Esophagus muscularis mucosa (tissue), 4 donors: ENCODE data around the gene BFSP1. TPM values are rescaled to one million over a fixed set of nuclear protein-coding genes. Genes with fewer than 3 reads are reported as not detected.

Experiments
- DNase-seq: peaks from one replicate; pipeline ENCODE4 v3.0.0-alpha.2; 2017; ENCODE audit errors: extremely low spot score
- H3K27ac ChIP-seq, 4 donors: fragments of 200-600 bp; sonication (generic); replicated peaks in 1 of 4; 1 replicate in 3 of 4; 2 replicates in 1 of 4; pipeline ENCODE4 v1.5.1; 2016 to 2019; ENCODE audit warnings: mild to moderate bottlenecking in 1 of 4
- H3K27me3 ChIP-seq, 4 donors: fragments of 200-600 bp; sonication (generic); one replicate each; pipeline versions ENCODE4 v1.5.1 to v1.6.0; 2016 to 2019
- H3K36me3 ChIP-seq, 4 donors: fragments of 200-600 bp; sonication (generic); one replicate each; pipeline ENCODE4 v1.5.1; 2016 to 2019
- H3K4me1 ChIP-seq, 4 donors: fragments of 200-600 bp; sonication (generic); one replicate each; pipeline ENCODE4 v1.5.1; 2016 to 2019
- H3K4me3 ChIP-seq, 4 donors: fragments of 200-600 bp; sonication (generic); 1 replicate in 2 of 4; 2 replicates in 2 of 4; pipeline ENCODE4 v1.5.1; 2016 to 2019; ENCODE audit warnings: mild to moderate bottlenecking in 4 of 4, moderate library complexity in 1 of 4
- H3K9me3 ChIP-seq, 4 donors: fragments of 200-600 bp; sonication (generic); 1 replicate in 3 of 4; 2 replicates in 1 of 4; pipeline ENCODE4 v1.5.1; 2016 to 2019
- EP300 ChIP-seq: sonication (generic); formaldehyde crosslinking; IDR thresholded peaks from one replicate; pipeline ENCODE4 v1.6.1; 2017; ENCODE audit warnings: antibody characterized with exemption
- POLR2A ChIP-seq: fragments of 450-650 bp; IDR thresholded peaks from one replicate; pipeline ENCODE4 v1.6.1; 2017; ENCODE audit warnings: antibody characterized with exemption, moderate library complexity, mild to moderate bottlenecking, low read depth
- POLR2AphosphoS5 ChIP-seq, 2 donors: sonication (generic); formaldehyde crosslinking; IDR thresholded peaks; one replicate each; pipeline ENCODE4 v1.6.1; 2017; ENCODE audit warnings: antibody characterized with exemption in 2 of 2
- WGBS: methylation state at CpG from one replicate; pipeline ENCODE4 v1.1.5; 2018; 5-methylcytosine and 5-hydroxymethylcytosine counted together
- intact Hi-C: fragments of 100-400 bp; cut with DNase I; formaldehyde crosslinking; loops from one replicate; pipeline ENCODE4 v1.15.1; 2023
- total RNA-seq, 4 donors: library from RNA; depleted of rRNA; stranded (reverse); fragments of >200 nt; gene quantifications; one replicate each; pipeline versions ENCODE4 v1.1.0 to v1.2.1, GENCODE V29; 2016
- TF ChIP-seq, protein P1 (sequence below), 3 experiments: fragments of 200-600 bp in 2 of 3; fragments of 450-650 bp in 1 of 3; sonication (generic) in 2 of 3; IDR thresholded peaks; one replicate each; pipeline ENCODE4 v1.5.1; 2017 to 2019; ENCODE audit warnings: antibody characterized with exemption in 3 of 3, mild to moderate bottlenecking in 2 of 3, moderate library complexity in 1 of 3

The BFSP1 gene
- total RNA-seq, 4 donors from 2014 or later: 2.7 to 7.3 (median 6.4) TPM

- peaks cover 43 to 92% (median 89%) of the 10 kb centered on the region in 4 donors for H3K4me1 ChIP-seq
- H3K27me3 ChIP-seq: no peaks in the 10 kb centered on the region
These were observed 27.7 kb upstream of the BFSP1 start for GRCh38 chr20:17558941-17559304.

DNA sequence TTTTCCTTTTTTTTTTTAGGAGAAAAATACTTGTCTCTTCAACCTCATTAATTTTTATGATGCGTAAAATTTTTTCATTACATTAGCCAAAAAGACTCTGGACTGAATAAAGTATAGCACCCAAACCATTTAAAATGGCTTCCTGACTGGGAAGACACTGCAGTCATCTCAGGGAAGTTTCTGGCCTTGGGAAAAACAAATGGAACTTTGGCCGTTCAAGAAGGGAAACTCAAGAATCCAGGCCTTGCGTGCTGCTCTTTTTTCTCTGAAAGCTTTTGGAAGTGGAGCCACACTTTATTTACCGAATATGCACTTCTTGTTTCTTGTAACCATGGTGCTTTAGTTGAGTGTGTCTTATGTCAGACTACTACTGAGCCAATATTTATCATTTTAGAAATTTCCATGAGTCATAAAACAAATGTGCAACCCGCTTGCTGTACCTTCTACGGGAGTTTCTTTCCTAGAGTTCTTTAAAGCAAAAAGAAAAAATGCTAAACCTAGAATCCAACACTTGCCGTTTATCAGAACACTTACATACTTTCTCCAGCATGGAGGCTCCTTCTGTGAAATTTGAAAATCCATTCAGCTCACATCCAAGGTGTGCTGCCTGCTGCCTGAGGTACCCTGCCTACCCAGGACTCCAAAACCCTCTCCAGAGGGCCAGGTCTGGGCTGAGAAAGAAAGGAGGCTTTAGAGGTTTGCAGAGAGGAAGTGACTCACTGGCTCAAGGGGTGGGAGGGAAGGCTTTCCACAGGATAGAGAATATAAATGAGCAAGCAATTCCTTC, 27.2 kb upstream of the BFSP1 start:
- no peak for DNase-seq
- intact Hi-C loops: no loop called here
- H3K9me3 ChIP-seq: no peaks in the 10 kb centered on the region
- no peaks in the 10 kb centered on the region for H3K36me3 ChIP-seq
- H3K4me3 ChIP-seq: peak overlapping the region; percentile 10 to 48 (median 33)
- TF ChIP-seq POLR2AphosphoS5 (IDR thresholded peaks at IDR 0.05): peak; percentile 65 to 88
- no peak for TF ChIP-seq EP300
- peak overlapping the region; percentile 94 to 100 (median 100) for H3K27ac ChIP-seq
- WGBS: 13% methylated on average over 7 of the region's 7 CpGs
- no peaks in the 10 kb centered on the region for H3K27me3 ChIP-seq
- H3K4me1 ChIP-seq: peaks cover 42 to 86% (median 83%) of the 10 kb centered on the region in 4 donors

More at GRCh38 chr20:17558941-17559304, 27.7 kb upstream of the BFSP1 start:
- intact Hi-C loops: no loop called here
- WGBS: 17% methylated on average over 1 of the region's 1 CpG
- no peaks in the 10 kb centered on the region for H3K9me3 ChIP-seq
- no peaks in the 10 kb centered on the region for H3K36me3 ChIP-seq
- no peak for DNase-seq
- TF ChIP-seq EP300: no peak
- TF ChIP-seq, protein P1, sequence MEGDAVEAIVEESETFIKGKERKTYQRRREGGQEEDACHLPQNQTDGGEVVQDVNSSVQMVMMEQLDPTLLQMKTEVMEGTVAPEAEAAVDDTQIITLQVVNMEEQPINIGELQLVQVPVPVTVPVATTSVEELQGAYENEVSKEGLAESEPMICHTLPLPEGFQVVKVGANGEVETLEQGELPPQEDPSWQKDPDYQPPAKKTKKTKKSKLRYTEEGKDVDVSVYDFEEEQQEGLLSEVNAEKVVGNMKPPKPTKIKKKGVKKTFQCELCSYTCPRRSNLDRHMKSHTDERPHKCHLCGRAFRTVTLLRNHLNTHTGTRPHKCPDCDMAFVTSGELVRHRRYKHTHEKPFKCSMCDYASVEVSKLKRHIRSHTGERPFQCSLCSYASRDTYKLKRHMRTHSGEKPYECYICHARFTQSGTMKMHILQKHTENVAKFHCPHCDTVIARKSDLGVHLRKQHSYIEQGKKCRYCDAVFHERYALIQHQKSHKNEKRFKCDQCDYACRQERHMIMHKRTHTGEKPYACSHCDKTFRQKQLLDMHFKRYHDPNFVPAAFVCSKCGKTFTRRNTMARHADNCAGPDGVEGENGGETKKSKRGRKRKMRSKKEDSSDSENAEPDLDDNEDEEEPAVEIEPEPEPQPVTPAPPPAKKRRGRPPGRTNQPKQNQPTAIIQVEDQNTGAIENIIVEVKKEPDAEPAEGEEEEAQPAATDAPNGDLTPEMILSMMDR (IDR thresholded peaks at IDR 0.05): no peak
- TF ChIP-seq POLR2A: no peak
- no peak for TF ChIP-seq POLR2AphosphoS5 (IDR thresholded peaks at IDR 0.05)
- peak overlapping the region; percentile 94 to 100 (median 100) for H3K27ac ChIP-seq
- H3K4me3 ChIP-seq: peak overlapping the region; percentile 10 to 48 (median 33)

DNA sequence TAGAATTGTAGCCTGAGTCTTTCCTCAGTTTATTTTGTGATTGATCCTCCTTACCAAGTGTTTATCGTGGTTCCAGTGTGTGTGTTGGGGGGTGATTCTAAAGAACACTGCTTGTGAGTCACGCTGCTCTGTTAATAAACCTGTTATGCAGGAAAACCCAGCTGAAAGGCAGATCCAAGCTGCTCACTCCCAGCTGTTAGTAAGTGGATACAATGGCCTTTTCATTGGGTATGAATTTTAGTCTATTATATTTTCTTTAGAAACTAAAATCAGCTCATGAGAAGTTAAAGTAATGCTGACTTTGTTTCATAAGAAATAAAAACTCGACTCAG, 26.5 kb upstream of the BFSP1 start:
- WGBS: 37% methylated on average over 3 of the region's 3 CpGs
- peak overlapping the region in 1 of 4 donors; percentile 31 for H3K4me3 ChIP-seq
- no peak for DNase-seq
- H3K27ac ChIP-seq: peak overlapping the region; percentile 94 to 100 (median 100)
- H3K27me3 ChIP-seq: no peaks in the 10 kb centered on the region
- intact Hi-C loops: no loop called here
- H3K9me3 ChIP-seq: no peaks in the 10 kb centered on the region
- TF ChIP-seq EP300 (no peak), POLR2A (no peak), POLR2AphosphoS5 (IDR thresholded peaks at IDR 0.05) (no peak)
- TF ChIP-seq, protein P1 (IDR thresholded peaks at IDR 0.05): no peak
- H3K36me3 ChIP-seq: no peaks in the 10 kb centered on the region
- peaks cover 35 to 79% (median 76%) of the 10 kb centered on the region in 4 donors for H3K4me1 ChIP-seq

- peaks cover 29 to 78% (median 70%) of the 10 kb centered on the region in 4 donors for H3K4me1 ChIP-seq
- no peak for DNase-seq
- no peaks in the 10 kb centered on the region for H3K9me3 ChIP-seq
- TF ChIP-seq, protein P1 (IDR thresholded peaks at IDR 0.05): no peak
- peak; percentile 72 to 78 for TF ChIP-seq POLR2AphosphoS5 (IDR thresholded peaks at IDR 0.05)
- intact Hi-C loops: no loop called here
- no peaks in the 10 kb centered on the region for H3K36me3 ChIP-seq
- peak overlapping the region; percentile 94 to 100 (median 100) for H3K27ac ChIP-seq
- WGBS: 47% methylated on average over 11 of the region's 11 CpGs
- no peaks in the 10 kb centered on the region for H3K27me3 ChIP-seq
- H3K4me3 ChIP-seq: peak overlapping the region in 1 of 4 donors; percentile 12
These were observed 25.9 kb upstream of the BFSP1 start for GRCh38 chr20:17556837-17557674.

DNA sequence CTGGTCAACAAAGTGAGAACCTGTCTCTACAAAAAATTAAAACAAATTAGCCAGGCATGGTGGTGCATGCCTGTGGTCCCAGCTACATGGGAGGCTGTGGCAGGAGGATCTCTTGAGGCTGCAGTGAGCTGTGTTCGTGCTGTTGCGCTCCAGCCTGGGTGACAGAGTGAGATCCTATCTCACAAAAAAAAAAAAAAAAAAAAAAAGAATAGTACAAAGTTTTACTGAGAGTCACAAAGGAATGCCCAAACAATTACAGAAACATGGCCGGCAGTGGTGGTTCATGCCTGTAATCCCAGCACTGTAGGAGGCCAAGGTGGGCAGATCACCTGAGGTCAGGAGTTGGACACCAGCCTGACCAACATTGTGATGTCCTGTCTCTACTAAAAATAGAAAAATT, 23.9 kb upstream of the BFSP1 start:
- H3K27ac ChIP-seq: peak overlapping the region; percentile 94 to 100 (median 100)
- no peak for TF ChIP-seq POLR2A
- H3K27me3 ChIP-seq: no peaks in the 10 kb centered on the region
- WGBS: 80% methylated on average over 3 of the region's 3 CpGs
- no peaks in the 10 kb centered on the region for H3K36me3 ChIP-seq
- peaks cover 24 to 71% (median 63%) of the 10 kb centered on the region in 4 donors for H3K4me1 ChIP-seq
- no peak for DNase-seq
- intact Hi-C loops: no loop called here
- H3K4me3 ChIP-seq: no peak overlapping the region
- peaks cover 0 to 7% (median 0%) of the 10 kb centered on the region in 4 donors for H3K9me3 ChIP-seq
